Liver (tissue), 9 donors: ENCODE results near the gene NIPSNAP2. TPM values are rescaled to one million over a fixed set of nuclear protein-coding genes. Genes with fewer than 3 reads are reported as not detected.

Source experiments
- DNase-seq: peaks from one replicate; pipeline ENCODE4 v3.0.0-alpha.2; 2017; ENCODE audit warnings: low spot score
- H3K27ac ChIP-seq, 2 donors: one replicate each; pipeline ENCODE4 v1.7.0; 2013; ENCODE audit warnings: inconsistent platforms in 2 of 2, low read length in 2 of 2, control low read depth in 1 of 2, low read depth in 1 of 2, mild to moderate bottlenecking in 1 of 2
- H3K27me3 ChIP-seq, 4 donors: one replicate each; pipeline versions ENCODE4 v1.6.1 to v1.7.0; 2013; ENCODE audit warnings: low read length in 3 of 4, inconsistent platforms in 1 of 4, mild to moderate bottlenecking in 1 of 4, moderate library complexity in 1 of 4; ENCODE audit not compliant: control insufficient read depth in 4 of 4, insufficient read depth in 4 of 4
- H3K36me3 ChIP-seq, 4 donors: one replicate each; pipeline versions ENCODE4 v1.6.1 to v1.7.0; 2013; ENCODE audit warnings: low read length in 3 of 4, mild to moderate bottlenecking in 3 of 4, low read depth in 1 of 4, moderate library complexity in 1 of 4; ENCODE audit not compliant: control insufficient read depth in 4 of 4, insufficient read depth in 3 of 4
- H3K4me1 ChIP-seq, 4 donors: one replicate each; pipeline versions ENCODE4 v1.6.1 to v1.7.0; 2013; ENCODE audit warnings: low read length in 3 of 4, mild to moderate bottlenecking in 3 of 4, moderate library complexity in 1 of 4; ENCODE audit not compliant: control insufficient read depth in 4 of 4, insufficient read depth in 4 of 4
- H3K4me3 ChIP-seq, 3 donors: one replicate each; pipeline versions ENCODE4 v1.6.1 to v1.7.0; 2013; ENCODE audit warnings: low read length in 3 of 3, control low read depth in 1 of 3, low read depth in 1 of 3, mild to moderate bottlenecking in 1 of 3
- H3K9ac ChIP-seq, 2 donors: one replicate each; pipeline ENCODE4 v1.7.0; 2013; ENCODE audit warnings: low read length in 2 of 2, mild to moderate bottlenecking in 2 of 2, moderate library complexity in 2 of 2, control low read depth in 1 of 2, low read depth in 1 of 2
- H3K9me3 ChIP-seq, 4 donors: one replicate each; pipeline versions ENCODE4 v1.6.1 to v1.7.0; 2013; ENCODE audit warnings: low read length in 3 of 4; ENCODE audit not compliant: control insufficient read depth in 4 of 4
- ATF3 ChIP-seq: IDR thresholded peaks from 2 replicates; pipeline ENCODE4 v1.6.1; 2016; ENCODE audit warnings: antibody characterized with exemption
- EGR1 ChIP-seq, 2 donors: IDR thresholded peaks; 2 replicates each; pipeline ENCODE4 v1.6.1; 2016 to 2018; ENCODE audit warnings: antibody characterized with exemption in 2 of 2, low read depth in 2 of 2
- FOXA1 ChIP-seq: IDR thresholded peaks from 2 replicates; pipeline ENCODE4 v1.6.1; 2016; ENCODE audit warnings: antibody characterized with exemption
- FOXA2 ChIP-seq: IDR thresholded peaks from 2 replicates; pipeline ENCODE4 v1.6.1; 2016; ENCODE audit warnings: antibody characterized with exemption
- GABPA ChIP-seq, 2 donors: IDR thresholded peaks in 1 of 2; conservative IDR thresholded peaks in 1 of 2; 2 replicates each; pipeline ENCODE4 v1.6.1; 2016; ENCODE audit warnings: antibody characterized with exemption in 2 of 2, mild to moderate bottlenecking in 1 of 2, moderate library complexity in 1 of 2
- HNF4A ChIP-seq, 2 donors: conservative IDR thresholded peaks; 2 replicates each; pipeline ENCODE4 v1.6.1; 2016; ENCODE audit warnings: antibody characterized with exemption in 2 of 2, mild to moderate bottlenecking in 2 of 2
- HNF4G ChIP-seq: IDR thresholded peaks from 2 replicates; pipeline ENCODE4 v1.6.1; 2016; ENCODE audit warnings: antibody characterized with exemption
- JUND ChIP-seq, 2 donors: IDR thresholded peaks; 2 replicates each; pipeline ENCODE4 v1.6.1; 2016; ENCODE audit warnings: antibody characterized with exemption in 2 of 2
- NR2F2 ChIP-seq: IDR thresholded peaks from 2 replicates; pipeline ENCODE4 v1.6.1; 2016; ENCODE audit warnings: antibody characterized with exemption
- RAD21 ChIP-seq, 2 donors: IDR thresholded peaks; 2 replicates each; pipeline ENCODE4 v1.6.1; 2016; ENCODE audit warnings: antibody characterized with exemption in 2 of 2, mild to moderate bottlenecking in 2 of 2
- RXRA ChIP-seq, 2 donors: IDR thresholded peaks; 2 replicates each; pipeline ENCODE4 v1.6.1; 2017 to 2018; ENCODE audit warnings: antibody characterized with exemption in 2 of 2, mild to moderate bottlenecking in 1 of 2
- SP1 ChIP-seq: IDR thresholded peaks from 2 replicates; pipeline ENCODE4 v1.6.1; 2018; ENCODE audit warnings: antibody characterized with exemption, mild to moderate bottlenecking
- TAF1 ChIP-seq: conservative IDR thresholded peaks from 2 replicates; pipeline ENCODE4 v1.6.1; 2016; ENCODE audit warnings: antibody characterized with exemption, mild to moderate bottlenecking
- YY1 ChIP-seq: IDR thresholded peaks from 2 replicates; pipeline ENCODE4 v1.6.1; 2016; ENCODE audit warnings: antibody characterized with exemption, mild to moderate bottlenecking
- ZBTB33 ChIP-seq: IDR thresholded peaks from 2 replicates; pipeline ENCODE4 v1.6.1; 2016; ENCODE audit warnings: antibody characterized with exemption
- WGBS: extraction: QIAGEN DNeasy Blood & Tissue Kit; methylation state at CpG from one replicate; pipeline ENCODE4 v1.1.7; 2013; 5-methylcytosine and 5-hydroxymethylcytosine counted together
- polyA plus RNA-seq, 2 donors: library from polyadenylated mRNA; stranded (reverse) in 1 of 2; unstranded in 1 of 2; fragments of 200-250 nt in 1 of 2; fragments of >200 nt in 1 of 2; fragmentation: Nextera tagmentation in 1 of 2; extraction: Ambion mirVana in 1 of 2; gene quantifications; one replicate each; pipeline versions ENCODE4 v1.2.1 to v1.2.3, GENCODE V29; 2013 to 2015
- total RNA-seq, 2 donors: library from RNA; depleted of rRNA; stranded (reverse); fragments of >200 nt; gene quantifications; one replicate each; pipeline ENCODE4 v1.2.3, GENCODE V29; 2014
- TF ChIP-seq, protein P1 (sequence below): IDR thresholded peaks from 2 replicates; pipeline ENCODE4 v1.6.1; 2016; ENCODE audit warnings: antibody characterized with exemption, mild to moderate bottlenecking
- TF ChIP-seq, protein P2 (sequence below): IDR thresholded peaks from 2 replicates; pipeline ENCODE4 v1.6.1; 2016; ENCODE audit warnings: antibody characterized with exemption
- TF ChIP-seq, protein P3 (sequence below): fragments of 150-350 bp; IDR thresholded peaks from 2 replicates; pipeline ENCODE4 v1.5.1; 2017; ENCODE audit warnings: improper control_type of control experiment, low read depth, low read length; ENCODE audit not compliant: missing input control
- donor health status: healthy.
- donor health status: healthy.
- donor health status: healthy.
- donor health status: healthy.
- donor health status: healthy.

The NIPSNAP2 gene
- total and polyA plus RNA-seq, 4 donors = 6.0 to 20.4 (median 11.8) TPM

DNA sequence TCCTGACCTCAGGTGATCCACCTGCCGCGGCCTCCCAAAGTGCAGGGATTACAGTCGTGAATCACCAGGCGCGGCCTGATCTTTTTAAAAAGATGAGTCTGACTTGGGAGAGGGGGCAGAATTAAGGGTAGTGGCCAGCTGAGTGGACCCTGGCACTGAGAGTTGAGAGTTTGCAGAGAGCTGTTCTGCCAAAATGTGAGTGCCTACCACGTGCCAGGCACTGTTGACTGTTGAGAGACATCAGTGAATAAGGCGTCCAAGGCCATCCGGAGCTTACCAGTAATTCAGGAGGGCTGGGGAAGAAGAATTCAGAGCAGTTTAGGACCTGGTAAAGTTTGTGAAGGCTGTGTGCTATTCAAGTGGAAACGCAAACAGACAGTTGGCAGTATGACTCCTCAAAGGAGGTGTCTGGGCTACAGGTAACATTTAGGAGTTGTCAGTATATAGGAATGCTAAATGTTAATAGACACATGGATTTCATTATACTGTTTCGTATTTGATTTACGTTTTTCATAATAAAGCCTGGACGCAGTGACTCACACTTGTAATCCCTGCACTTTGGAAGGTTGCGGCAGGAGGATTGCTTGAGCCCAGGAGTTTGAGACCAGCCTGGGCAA is 1.5 kb downstream of the NIPSNAP2 start:
- Histone ChIP-seq H3K27me3 (no peaks in the 10 kb centered on the region), H3K9ac (no peak overlapping the region), H3K9me3 (no peaks in the 10 kb centered on the region), H3K4me1 (peaks cover 0 to 19% (median 13%) of the 10 kb centered on the region in 4 donors), H3K4me3 (no peak overlapping the region), H3K36me3 (peaks cover 0 to 3% (median 0%) of the 10 kb centered on the region in 4 donors), H3K27ac (peak overlapping the region; percentile 34 to 65)
- 72% methylated on average over 13 of the region's 13 CpGs for WGBS
- no peak for TF ChIP-seq GABPA (IDR thresholded peaks at IDR 0.05 in 1 of 2, conservative IDR thresholded peaks at IDR 0.05 in 1 of 2)
- TF ChIP-seq SP1 = peak; percentile 70
- TF ChIP-seq EGR1 (IDR thresholded peaks at IDR 0.05; ENCODE audit: low read depth in 2 of 2) = no peak
- no peak for TF ChIP-seq FOXA2
- TF ChIP-seq NR2F2 = no peak
- TF ChIP-seq YY1 = no peak
- TF ChIP-seq JUND (IDR thresholded peaks at IDR 0.05) = no peak
- TF ChIP-seq, protein P1, sequence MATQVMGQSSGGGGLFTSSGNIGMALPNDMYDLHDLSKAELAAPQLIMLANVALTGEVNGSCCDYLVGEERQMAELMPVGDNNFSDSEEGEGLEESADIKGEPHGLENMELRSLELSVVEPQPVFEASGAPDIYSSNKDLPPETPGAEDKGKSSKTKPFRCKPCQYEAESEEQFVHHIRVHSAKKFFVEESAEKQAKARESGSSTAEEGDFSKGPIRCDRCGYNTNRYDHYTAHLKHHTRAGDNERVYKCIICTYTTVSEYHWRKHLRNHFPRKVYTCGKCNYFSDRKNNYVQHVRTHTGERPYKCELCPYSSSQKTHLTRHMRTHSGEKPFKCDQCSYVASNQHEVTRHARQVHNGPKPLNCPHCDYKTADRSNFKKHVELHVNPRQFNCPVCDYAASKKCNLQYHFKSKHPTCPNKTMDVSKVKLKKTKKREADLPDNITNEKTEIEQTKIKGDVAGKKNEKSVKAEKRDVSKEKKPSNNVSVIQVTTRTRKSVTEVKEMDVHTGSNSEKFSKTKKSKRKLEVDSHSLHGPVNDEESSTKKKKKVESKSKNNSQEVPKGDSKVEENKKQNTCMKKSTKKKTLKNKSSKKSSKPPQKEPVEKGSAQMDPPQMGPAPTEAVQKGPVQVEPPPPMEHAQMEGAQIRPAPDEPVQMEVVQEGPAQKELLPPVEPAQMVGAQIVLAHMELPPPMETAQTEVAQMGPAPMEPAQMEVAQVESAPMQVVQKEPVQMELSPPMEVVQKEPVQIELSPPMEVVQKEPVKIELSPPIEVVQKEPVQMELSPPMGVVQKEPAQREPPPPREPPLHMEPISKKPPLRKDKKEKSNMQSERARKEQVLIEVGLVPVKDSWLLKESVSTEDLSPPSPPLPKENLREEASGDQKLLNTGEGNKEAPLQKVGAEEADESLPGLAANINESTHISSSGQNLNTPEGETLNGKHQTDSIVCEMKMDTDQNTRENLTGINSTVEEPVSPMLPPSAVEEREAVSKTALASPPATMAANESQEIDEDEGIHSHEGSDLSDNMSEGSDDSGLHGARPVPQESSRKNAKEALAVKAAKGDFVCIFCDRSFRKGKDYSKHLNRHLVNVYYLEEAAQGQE = no peak
- TF ChIP-seq ZBTB33 = no peak
- TF ChIP-seq, protein P2, sequence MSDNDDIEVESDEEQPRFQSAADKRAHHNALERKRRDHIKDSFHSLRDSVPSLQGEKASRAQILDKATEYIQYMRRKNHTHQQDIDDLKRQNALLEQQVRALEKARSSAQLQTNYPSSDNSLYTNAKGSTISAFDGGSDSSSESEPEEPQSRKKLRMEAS = no peak
- TF ChIP-seq, protein P3, sequence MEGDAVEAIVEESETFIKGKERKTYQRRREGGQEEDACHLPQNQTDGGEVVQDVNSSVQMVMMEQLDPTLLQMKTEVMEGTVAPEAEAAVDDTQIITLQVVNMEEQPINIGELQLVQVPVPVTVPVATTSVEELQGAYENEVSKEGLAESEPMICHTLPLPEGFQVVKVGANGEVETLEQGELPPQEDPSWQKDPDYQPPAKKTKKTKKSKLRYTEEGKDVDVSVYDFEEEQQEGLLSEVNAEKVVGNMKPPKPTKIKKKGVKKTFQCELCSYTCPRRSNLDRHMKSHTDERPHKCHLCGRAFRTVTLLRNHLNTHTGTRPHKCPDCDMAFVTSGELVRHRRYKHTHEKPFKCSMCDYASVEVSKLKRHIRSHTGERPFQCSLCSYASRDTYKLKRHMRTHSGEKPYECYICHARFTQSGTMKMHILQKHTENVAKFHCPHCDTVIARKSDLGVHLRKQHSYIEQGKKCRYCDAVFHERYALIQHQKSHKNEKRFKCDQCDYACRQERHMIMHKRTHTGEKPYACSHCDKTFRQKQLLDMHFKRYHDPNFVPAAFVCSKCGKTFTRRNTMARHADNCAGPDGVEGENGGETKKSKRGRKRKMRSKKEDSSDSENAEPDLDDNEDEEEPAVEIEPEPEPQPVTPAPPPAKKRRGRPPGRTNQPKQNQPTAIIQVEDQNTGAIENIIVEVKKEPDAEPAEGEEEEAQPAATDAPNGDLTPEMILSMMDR = no peak
- TF ChIP-seq HNF4A (conservative IDR thresholded peaks at IDR 0.05) = peak; percentile 60 to 72
- no peak for TF ChIP-seq ATF3
- peak; percentile 16 for TF ChIP-seq HNF4G
- TF ChIP-seq RXRA (IDR thresholded peaks at IDR 0.05) = peak; percentile 54 to 56
- TF ChIP-seq FOXA1 = no peak
- TF ChIP-seq RAD21 (IDR thresholded peaks at IDR 0.05) = no peak
- no peak for TF ChIP-seq TAF1
- DNase-seq = no peak
